PC-9 (cell line): ENCODE measurements around the gene PAEP. TPM values are rescaled to one million over a fixed set of nuclear protein-coding genes. Genes with fewer than 3 reads are reported as not detected.

Source experiments
- BruUV-seq: library from RNA; stranded (reverse); fragments of 400-500 nt; replicated peaks from 2 replicates; lab custom pipeline; 2021; lab: Mats Ljungman, UMichigan
- CTCF ChIA-PET: fragments of 300-600 bp; sonication (Branson Sonifier 250); formaldehyde crosslinking; loops from one replicate; lab custom pipeline; 2022; ENCODE audit warnings: antibody characterized with exemption; lab: Charles Lee
- POLR2A ChIA-PET: fragments of 300-600 bp; sonication (Branson Sonifier 250); formaldehyde crosslinking; loops from one replicate; lab custom pipeline; 2022; ENCODE audit warnings: antibody characterized with exemption; ENCODE audit not compliant: unreplicated experiment; lab: Charles Lee
- DNase-seq, 2 experiments: peaks; one replicate each; pipeline versions ENCODE4 v3.0.0 to v3.0.0-alpha.2; 2015 to 2022; ENCODE audit warnings: mixed read lengths in 1 of 2
- H2AFZ ChIP-seq: fragments of 200-600 bp; sonication (generic); 2 replicates; pipeline ENCODE4 v1.8.1; 2017; ENCODE audit warnings: antibody characterized with exemption
- H3F3A ChIP-seq: fragments of 200-600 bp; sonication (generic); 2 replicates; pipeline ENCODE4 v1.8.1; 2017; ENCODE audit warnings: antibody characterized with exemption, mild to moderate bottlenecking, low read depth; ENCODE audit not compliant: insufficient read depth
- H3K27ac ChIP-seq: fragments of 200-600 bp; sonication (generic); 2 replicates; pipeline ENCODE4 v1.6.1; 2016; ENCODE audit warnings: mixed run types
- H3K27me3 ChIP-seq: fragments of 200-600 bp; sonication (generic); 2 replicates; pipeline ENCODE4 v1.6.1; 2016; ENCODE audit warnings: low read depth, mixed run types; ENCODE audit not compliant: insufficient read depth
- H3K36me3 ChIP-seq: fragments of 200-600 bp; sonication (generic); 2 replicates; pipeline ENCODE4 v1.6.1; 2016; ENCODE audit warnings: low read depth, mixed run types
- H3K4me1 ChIP-seq: fragments of 200-600 bp; sonication (generic); replicated peaks from 2 replicates; pipeline ENCODE4 v1.6.1; 2016; ENCODE audit warnings: mixed run types; ENCODE audit not compliant: insufficient read depth
- H3K4me2 ChIP-seq: fragments of 200-600 bp; sonication (generic); 2 replicates; pipeline ENCODE4 v1.6.1; 2017; ENCODE audit warnings: mixed run types
- H3K4me3 ChIP-seq: fragments of 200-600 bp; sonication (generic); 2 replicates; pipeline ENCODE4 v1.6.1; 2016; ENCODE audit warnings: mixed run types
- H3K79me2 ChIP-seq: fragments of 200-600 bp; sonication (generic); 2 replicates; pipeline ENCODE4 v1.6.1; 2017; ENCODE audit warnings: low read depth, mixed run types
- H3K9me2 ChIP-seq: fragments of 200-600 bp; sonication (generic); 2 replicates; pipeline ENCODE4 v1.8.1; 2017; ENCODE audit warnings: mild to moderate bottlenecking; ENCODE audit not compliant: insufficient read depth
- H3K9me3 ChIP-seq: fragments of 200-600 bp; sonication (generic); 2 replicates; pipeline ENCODE4 v1.8.1; 2016; ENCODE audit warnings: low read depth; ENCODE audit not compliant: insufficient read depth
- H4K20me1 ChIP-seq: fragments of 200-600 bp; sonication (generic); 2 replicates; pipeline ENCODE4 v1.8.1; 2017; ENCODE audit not compliant: insufficient read depth
- CTCF ChIP-seq: fragments of 200-600 bp; sonication (generic); conservative IDR thresholded peaks from 2 replicates; pipeline ENCODE4 v1.6.1; 2017; ENCODE audit warnings: mixed run types, antibody characterized with exemption, mild to moderate bottlenecking, moderate library complexity
- EZH2 ChIP-seq: fragments of 200-600 bp; sonication (generic); IDR thresholded peaks from 2 replicates; pipeline ENCODE4 v1.8.0; 2017; ENCODE audit warnings: antibody characterized with exemption, low read depth
- intact Hi-C: fragments of 100-400 bp; cut with micrococcal nuclease; formaldehyde crosslinking; loops from one replicate; pipeline ENCODE4 v1.10.0; 2022; ENCODE audit not compliant: unreplicated experiment
- total RNA-seq: library from RNA; stranded (reverse); gene quantifications from 2 replicates; pipeline ENCODE4 v1.2.3, GENCODE V29; 2021

The PAEP gene
- total RNA-seq, 1 experiment from 2014 or later, result not detected

- Histone ChIP-seq H3K9me2 (no peaks in the 10 kb centered on the region), H3K4me3 (no peak overlapping the region), H3K27me3 (peaks cover 57% of the 10 kb centered on the region), H3K27ac (no peak overlapping the region), H2AFZ (no peak overlapping the region), H3K9me3 (no peaks in the 10 kb centered on the region), H4K20me1 (no peaks in the 10 kb centered on the region), H3F3A (no peaks in the 10 kb centered on the region), H3K4me2 (no peak overlapping the region), H3K79me2 (no peaks in the 10 kb centered on the region), H3K4me1 (no peaks in the 10 kb centered on the region), H3K36me3 (no peaks in the 10 kb centered on the region)
- no peak for TF ChIP-seq EZH2
- ChIA-PET CTCF (interaction anchor here (0.7 kb wide), 1 partner anchor 10 kb away, joined by 10 read pairs; no protein-coding TSS in a partner anchor), POLR2A (no interaction called here)
- no TSS peak for BruUV-seq
- intact Hi-C loops, result no loop called here
- DNase-seq, result no peak
These were observed 26.8 kb downstream of the PAEP start for GRCh38 chr9:135588371-135588770.

- TF ChIP-seq EZH2 (no peak), CTCF (no peak)
- Histone ChIP-seq H3K9me2 (no peaks in the 10 kb centered on the region), H3K36me3 (no peaks in the 10 kb centered on the region), H3K4me1 (no peaks in the 10 kb centered on the region), H4K20me1 (no peaks in the 10 kb centered on the region), H3K4me2 (no peak overlapping the region), H3K4me3 (no peak overlapping the region), H2AFZ (no peak overlapping the region), H3K9me3 (no peaks in the 10 kb centered on the region), H3K27ac (no peak overlapping the region), H3K79me2 (no peaks in the 10 kb centered on the region), H3K27me3 (peaks cover 63% of the 10 kb centered on the region), H3F3A (no peaks in the 10 kb centered on the region)
- BruUV-seq, result no TSS peak
- ChIA-PET POLR2A (no interaction called here), CTCF (no interaction called here)
- intact Hi-C loops, result no loop called here
- no peak for DNase-seq
These were observed 27.5 kb downstream of the PAEP start for GRCh38 chr9:135588886-135589595.

- TF ChIP-seq CTCF, result no peak
- TF ChIP-seq EZH2, result no peak
- no peaks in the 10 kb centered on the region for H3K9me3 ChIP-seq
- H3K79me2 ChIP-seq, result no peaks in the 10 kb centered on the region
- no TSS peak for BruUV-seq
- CTCF ChIA-PET, result no interaction called here
- no peaks in the 10 kb centered on the region for H3K9me2 ChIP-seq
- H3K27me3 ChIP-seq, result peaks cover 64% of the 10 kb centered on the region
- POLR2A ChIA-PET, result no interaction called here
- no peak overlapping the region for H3K4me2 ChIP-seq
- no peaks in the 10 kb centered on the region for H4K20me1 ChIP-seq
- H3K27ac ChIP-seq, result no peak overlapping the region
- intact Hi-C loops, result no loop called here
- no peaks in the 10 kb centered on the region for H3K4me1 ChIP-seq
- H3F3A ChIP-seq, result no peaks in the 10 kb centered on the region
- H2AFZ ChIP-seq, result no peak overlapping the region
- no peak overlapping the region for H3K4me3 ChIP-seq
- no peak for DNase-seq
- no peaks in the 10 kb centered on the region for H3K36me3 ChIP-seq
These were observed 28.3 kb downstream of the PAEP start for GRCh38 chr9:135589596-135590485.
